ENCODE measurements around the gene RASA3.

The RASA3 gene

DNA sequence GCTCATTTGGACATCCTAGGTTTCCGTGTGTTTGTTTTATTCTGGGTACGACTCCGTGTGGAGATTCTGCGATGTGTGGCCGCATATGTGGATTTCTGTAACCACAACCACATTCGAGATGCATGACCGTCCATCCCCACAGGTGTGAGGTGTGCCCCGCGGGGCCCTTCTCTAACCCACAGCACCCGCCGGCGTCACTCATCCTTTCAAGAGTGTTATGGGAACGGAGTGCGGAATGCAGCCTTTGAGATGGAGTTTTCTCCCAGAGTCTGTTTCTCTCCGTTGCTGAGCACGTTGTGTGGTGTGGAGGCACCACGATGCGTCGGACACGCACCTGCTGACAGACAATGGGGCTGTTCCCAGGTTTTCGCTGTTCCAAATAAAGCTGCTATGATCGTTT is 198.5 kb downstream of the RASA3 start:
- TF ChIP-seq, protein P1, sequence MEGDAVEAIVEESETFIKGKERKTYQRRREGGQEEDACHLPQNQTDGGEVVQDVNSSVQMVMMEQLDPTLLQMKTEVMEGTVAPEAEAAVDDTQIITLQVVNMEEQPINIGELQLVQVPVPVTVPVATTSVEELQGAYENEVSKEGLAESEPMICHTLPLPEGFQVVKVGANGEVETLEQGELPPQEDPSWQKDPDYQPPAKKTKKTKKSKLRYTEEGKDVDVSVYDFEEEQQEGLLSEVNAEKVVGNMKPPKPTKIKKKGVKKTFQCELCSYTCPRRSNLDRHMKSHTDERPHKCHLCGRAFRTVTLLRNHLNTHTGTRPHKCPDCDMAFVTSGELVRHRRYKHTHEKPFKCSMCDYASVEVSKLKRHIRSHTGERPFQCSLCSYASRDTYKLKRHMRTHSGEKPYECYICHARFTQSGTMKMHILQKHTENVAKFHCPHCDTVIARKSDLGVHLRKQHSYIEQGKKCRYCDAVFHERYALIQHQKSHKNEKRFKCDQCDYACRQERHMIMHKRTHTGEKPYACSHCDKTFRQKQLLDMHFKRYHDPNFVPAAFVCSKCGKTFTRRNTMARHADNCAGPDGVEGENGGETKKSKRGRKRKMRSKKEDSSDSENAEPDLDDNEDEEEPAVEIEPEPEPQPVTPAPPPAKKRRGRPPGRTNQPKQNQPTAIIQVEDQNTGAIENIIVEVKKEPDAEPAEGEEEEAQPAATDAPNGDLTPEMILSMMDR (IDR thresholded peaks at IDR 0.05): no peak
- no peak for DNase-seq
- Mint-ChIP-seq H3K27ac (no peak overlapping the region), H3K27me3 (ENCODE audit: low read depth, poor library complexity) (peaks cover 11% of the 10 kb centered on the region), H3K4me3 (no peak overlapping the region), H3K9me3 (no peaks in the 10 kb centered on the region), H3K4me1 (peaks cover 64% of the 10 kb centered on the region), H3K36me3 (ENCODE audit: low read depth) (no peaks in the 10 kb centered on the region)

DNA sequence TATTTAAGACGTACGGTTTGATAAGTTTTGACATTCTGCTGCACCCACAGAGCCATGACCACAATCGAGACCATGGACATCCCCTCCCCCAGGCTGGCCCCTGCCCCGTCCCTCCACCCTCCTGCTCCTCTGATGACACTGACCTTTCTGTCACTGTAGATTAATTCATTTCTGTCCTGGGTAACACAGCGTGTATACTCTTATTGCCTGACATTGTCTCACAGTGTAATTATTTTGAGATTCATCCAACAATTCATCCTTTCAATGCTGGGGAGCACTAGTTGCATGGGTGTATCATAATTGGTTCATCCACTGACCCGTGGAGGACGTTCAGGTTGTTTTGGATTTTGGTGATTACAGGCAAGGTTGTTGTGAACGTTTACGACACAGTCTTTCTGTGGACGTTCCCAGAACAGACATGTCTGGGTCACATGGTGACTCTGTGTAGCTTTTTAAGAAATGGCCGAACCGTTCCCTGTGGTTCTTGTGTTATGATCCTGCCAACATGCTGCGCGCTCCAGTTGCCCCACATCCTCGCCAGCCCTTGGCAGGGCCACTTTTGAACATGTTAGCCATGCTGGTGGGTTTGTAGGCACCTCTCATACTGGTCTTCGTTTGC is 200.5 kb downstream of the RASA3 start:
- no peak for DNase-seq
- Mint-ChIP-seq H3K9me3 (no peaks in the 10 kb centered on the region), H3K4me1 (peaks cover 46% of the 10 kb centered on the region), H3K27me3 (ENCODE audit: low read depth, poor library complexity) (peaks cover 4% of the 10 kb centered on the region), H3K4me3 (no peak overlapping the region), H3K36me3 (ENCODE audit: low read depth) (no peaks in the 10 kb centered on the region), H3K27ac (peak overlapping the region; percentile 51)
- TF ChIP-seq, protein P1 (IDR thresholded peaks at IDR 0.05): no peak

DNA sequence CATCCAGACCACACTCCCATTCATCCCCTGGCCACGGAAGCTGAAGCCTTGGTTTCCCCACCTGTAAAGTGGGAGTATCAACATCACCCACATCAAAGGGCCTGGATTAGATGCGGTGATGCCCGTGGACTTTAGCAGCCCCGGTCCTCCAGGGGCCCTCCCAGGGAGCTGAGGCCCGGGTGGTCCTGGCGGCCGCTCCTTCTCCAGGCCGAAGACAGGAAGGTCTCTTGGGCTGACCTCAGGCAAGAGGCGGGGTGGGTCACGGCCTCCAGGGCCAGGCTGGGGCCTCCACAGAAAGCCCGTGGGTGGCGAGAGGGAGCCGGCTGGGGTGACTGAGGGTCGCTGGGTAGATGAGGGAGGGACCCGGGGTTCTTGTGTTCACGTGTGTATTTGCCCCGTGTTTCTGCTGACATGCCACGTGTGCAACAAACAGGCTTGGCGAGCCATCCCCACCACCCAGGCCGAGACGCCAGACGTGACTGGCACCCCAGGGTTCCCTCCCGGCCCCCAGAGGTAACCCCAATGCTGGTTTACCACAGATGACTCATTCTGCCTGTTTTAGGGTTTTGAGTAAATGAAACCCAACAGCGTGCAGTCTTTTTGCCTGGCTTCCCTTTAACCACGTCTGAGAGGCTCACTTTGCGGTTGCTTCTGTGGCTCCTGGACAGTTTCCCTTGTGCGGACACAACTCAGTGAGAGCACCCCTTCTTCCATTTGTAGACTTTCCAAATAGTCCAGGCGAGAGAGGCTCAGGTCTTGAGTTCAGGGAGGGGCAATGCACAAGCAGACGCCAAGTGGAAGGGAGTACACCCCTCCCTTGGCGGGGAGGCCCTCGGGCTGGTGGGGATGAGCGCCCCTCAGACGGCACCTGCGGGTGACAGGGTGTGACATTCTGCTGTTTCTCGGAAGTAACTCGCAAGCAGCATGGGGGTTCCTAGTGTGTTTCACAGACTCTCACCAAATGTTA is 201.5 kb downstream of the RASA3 start:
- Mint-ChIP-seq H3K4me1 (peaks cover 38% of the 10 kb centered on the region), H3K9me3 (no peaks in the 10 kb centered on the region), H3K27me3 (ENCODE audit: low read depth, poor library complexity) (peaks cover 3% of the 10 kb centered on the region), H3K4me3 (no peak overlapping the region), H3K27ac (no peak overlapping the region), H3K36me3 (ENCODE audit: low read depth) (no peaks in the 10 kb centered on the region)
- TF ChIP-seq, protein P1 (IDR thresholded peaks at IDR 0.05): no peak
- DNase-seq: no peak

DNA sequence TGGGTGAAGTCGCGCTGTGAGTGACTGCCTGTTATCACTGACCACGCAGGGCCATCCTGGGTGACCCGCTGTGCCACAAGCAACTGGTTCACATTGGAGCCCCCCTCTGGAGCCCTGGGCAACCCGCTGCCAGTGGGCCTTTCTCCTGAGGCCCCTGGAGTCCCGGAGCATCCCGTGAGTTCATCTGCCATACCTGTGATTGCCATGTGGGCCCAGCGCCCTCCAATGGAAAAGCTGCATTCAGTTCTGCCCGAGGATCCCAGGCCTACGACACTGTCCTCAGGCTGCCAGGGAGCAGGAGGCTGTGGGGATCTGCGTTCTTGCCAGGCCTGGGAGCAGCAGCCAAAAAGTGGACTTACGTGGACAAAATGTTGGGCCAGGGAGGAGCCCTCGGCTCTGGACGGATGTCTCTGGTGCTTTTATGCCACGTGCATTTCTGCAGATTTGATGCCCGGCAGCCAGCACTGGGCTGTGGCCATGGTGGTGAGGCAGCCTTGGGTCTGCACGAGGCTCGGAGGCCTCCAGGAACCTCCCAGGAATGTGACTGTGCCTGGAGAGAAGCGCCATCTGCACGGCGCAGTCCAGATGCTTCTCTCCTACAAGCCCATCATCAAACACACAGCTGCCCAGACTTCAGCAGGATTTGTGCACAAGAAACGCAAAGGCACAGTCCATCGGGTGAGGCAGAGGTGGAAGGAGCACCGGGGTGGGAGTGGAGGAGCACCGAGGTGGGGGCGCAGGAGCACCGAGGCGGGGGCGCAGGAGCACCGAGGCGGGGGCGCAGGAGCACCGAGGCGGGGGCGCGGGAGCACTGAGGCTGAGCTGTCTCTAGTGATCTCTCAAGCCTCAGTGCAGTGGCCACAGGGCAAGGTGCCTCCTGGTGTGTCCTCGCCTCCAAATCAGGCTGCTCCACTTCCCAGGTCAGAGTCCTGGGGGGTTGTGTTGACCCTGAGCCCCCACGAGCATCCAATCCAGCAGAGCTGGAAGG is 202.5 kb downstream of the RASA3 start:
- Mint-ChIP-seq H3K27ac (no peak overlapping the region), H3K9me3 (no peaks in the 10 kb centered on the region), H3K4me3 (no peak overlapping the region), H3K4me1 (peaks cover 28% of the 10 kb centered on the region), H3K27me3 (ENCODE audit: low read depth, poor library complexity) (peaks cover 3% of the 10 kb centered on the region), H3K36me3 (ENCODE audit: low read depth) (no peaks in the 10 kb centered on the region)
- TF ChIP-seq, protein P1 (IDR thresholded peaks at IDR 0.05): no peak
- DNase-seq: no peak

DNA sequence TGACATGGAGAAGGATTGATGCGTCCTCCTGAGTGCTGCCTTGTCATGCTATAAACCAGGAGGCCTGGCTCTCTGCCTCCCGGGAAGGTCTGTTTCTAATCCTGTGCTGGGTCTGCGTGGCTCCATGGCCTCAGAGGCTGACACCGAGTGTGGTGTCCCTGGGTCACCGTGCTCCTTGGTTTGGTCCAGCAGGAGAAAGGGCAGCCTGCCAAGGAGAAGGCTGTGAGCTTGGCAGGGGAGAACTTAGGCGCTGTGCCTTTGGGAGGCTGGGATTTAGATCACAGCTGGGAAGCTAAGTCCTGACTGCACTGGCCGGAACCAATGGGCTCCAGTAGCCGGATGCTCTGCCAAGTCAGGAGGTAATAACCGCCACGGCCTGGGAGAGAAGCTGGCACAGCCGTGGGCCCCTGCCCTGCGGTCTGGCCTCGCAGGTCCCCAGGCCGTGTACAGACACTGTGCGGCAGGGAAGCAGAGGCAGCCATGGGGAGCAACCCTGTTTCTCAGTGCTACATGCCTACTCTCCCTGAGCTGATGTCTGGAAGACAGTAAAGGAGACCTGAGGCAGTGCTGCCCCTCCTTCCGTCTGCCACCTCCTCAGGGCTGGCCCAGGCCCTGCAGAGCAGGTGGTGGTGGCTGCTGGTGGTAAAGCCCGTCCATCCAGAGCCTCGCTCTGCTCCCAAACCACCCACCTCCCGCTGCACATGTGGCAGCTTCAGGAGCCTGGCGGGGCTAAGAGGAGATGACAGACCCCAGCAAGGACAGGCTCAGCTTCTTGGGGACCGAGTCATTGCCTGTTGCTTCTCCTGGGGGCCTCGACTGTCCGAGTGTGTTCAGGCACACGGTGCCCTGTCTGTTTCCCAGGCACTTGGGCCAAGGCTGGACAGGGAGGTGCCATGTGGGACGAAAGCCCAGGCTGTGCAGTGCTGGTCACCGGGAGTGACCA is 203.5 kb downstream of the RASA3 start:
- TF ChIP-seq, protein P1 (IDR thresholded peaks at IDR 0.05): no peak
- H3K27me3 Mint-ChIP-seq (ENCODE audit: low read depth, poor library complexity): peaks cover 3% of the 10 kb centered on the region
- H3K36me3 Mint-ChIP-seq (ENCODE audit: low read depth): no peaks in the 10 kb centered on the region
- no peak overlapping the region for H3K4me3 Mint-ChIP-seq
- no peak for DNase-seq
- H3K27ac Mint-ChIP-seq: no peak overlapping the region
- H3K9me3 Mint-ChIP-seq: no peaks in the 10 kb centered on the region
- H3K4me1 Mint-ChIP-seq: peaks cover 18% of the 10 kb centered on the region
